ENCODE measurements around the gene GDPD5.
A peak's percentile ranks its signal among the peaks of the same experiment; 100 is the strongest.

Gene GDPD5

GRCh38 chr11:75445315-75445953 lies 80.3 kb downstream of the GDPD5 start:
- peak; percentile 65 to 71 for DNase-seq (ENCODE audit: low read depth in 2 of 2)

DNA sequence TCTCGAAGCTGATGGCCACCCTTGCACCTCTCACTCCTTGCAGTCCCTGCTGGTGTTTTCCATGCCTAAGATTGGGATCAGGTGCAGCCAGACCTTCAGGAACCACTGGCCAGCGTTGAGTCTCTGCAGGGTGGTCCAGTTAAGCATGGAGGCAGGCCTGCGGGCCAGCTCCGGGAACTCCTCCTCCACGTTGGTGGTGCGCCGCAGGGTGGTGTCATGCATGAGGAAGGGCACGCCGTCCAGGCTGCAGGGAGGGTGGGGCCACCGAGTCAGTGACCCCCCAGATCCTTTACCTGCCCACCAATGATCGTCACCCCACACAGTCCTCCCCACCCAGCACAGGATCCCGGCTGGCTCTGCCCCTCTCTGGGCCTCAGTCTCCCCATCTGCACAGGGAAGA lies 82.7 kb downstream of the GDPD5 start:
- no peak for DNase-seq (ENCODE audit: low read depth in 2 of 2)

- no peak for DNase-seq (ENCODE audit: low read depth in 2 of 2)
These were observed 83.4 kb downstream of the GDPD5 start for GRCh38 chr11:75442161-75442885.

GRCh38 chr11:75441804-75442132 lies 84.0 kb downstream of the GDPD5 start:
- no peak for DNase-seq (ENCODE audit: low read depth in 2 of 2)

- DNase-seq (ENCODE audit: low read depth in 2 of 2) = no peak
These were observed 84.6 kb downstream of the GDPD5 start for GRCh38 chr11:75440960-75441803.

- DNase-seq (ENCODE audit: low read depth in 2 of 2) = no peak
These were observed 86.1 kb downstream of the GDPD5 start for GRCh38 chr11:75439495-75440120.

GRCh38 chr11:75439026-75439425 lies 86.7 kb downstream of the GDPD5 start:
- no peak for DNase-seq (ENCODE audit: low read depth in 2 of 2)

DNA sequence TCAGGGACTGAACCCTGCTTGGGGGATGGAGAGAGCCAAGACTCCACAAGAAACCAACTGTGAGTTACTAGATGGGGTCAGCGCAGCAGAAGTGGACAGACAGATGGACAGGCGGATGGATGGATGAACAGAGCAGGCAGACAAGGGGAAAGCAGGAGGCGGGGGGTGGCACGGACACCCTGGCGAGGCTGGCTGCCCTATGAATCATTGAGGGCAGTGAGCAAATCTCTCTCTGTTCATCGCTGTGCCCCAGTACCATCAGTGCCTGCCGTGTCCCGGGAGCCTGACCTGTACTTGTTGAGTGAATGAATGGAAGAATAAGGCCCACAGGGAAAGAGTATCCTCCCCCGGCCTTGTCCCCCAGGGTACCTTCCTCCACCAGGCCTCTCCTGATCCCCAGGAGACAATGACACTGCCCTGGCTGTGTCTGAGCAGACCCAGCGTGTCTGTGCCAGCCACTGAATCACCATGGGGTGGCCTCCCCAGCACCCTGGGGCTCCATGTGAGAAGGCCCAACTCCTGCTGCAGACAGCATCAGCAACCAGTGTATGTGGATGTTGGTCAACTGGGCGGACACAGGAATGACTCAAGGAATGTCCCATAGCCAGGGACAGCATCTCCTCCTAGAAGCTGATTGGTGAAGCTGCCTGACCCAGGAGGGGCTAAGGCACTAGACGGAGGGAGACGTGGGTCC lies 87.6 kb downstream of the GDPD5 start:
- DNase-seq (ENCODE audit: low read depth in 2 of 2) = no peak

- DNase-seq (ENCODE audit: low read depth in 2 of 2) = no peak
These were observed 88.9 kb downstream of the GDPD5 start for GRCh38 chr11:75436806-75437205.

DNA sequence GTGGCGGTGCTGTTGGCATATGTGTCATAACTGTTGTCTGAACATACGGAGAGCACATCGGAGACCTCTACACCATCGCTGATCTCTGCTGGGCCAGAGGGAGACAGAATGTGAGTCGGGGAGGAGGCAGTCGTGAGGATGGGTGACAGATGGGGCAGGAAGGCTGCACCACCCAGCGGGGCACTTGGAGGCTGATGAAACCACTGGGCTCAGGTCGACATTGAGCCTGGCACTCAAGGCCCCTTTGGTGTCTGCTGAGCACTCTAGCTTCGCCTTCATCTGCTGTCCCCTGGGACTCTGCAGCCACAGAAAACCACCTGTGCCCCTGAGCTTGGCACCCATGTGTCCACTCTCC lies 90.2 kb downstream of the GDPD5 start:
- DNase-seq (ENCODE audit: low read depth in 2 of 2) = no peak

- DNase-seq (ENCODE audit: low read depth in 2 of 2) = no peak
These were observed 90.7 kb downstream of the GDPD5 start for GRCh38 chr11:75434886-75435570.

GRCh38 chr11:75434051-75434450 lies 91.7 kb downstream of the GDPD5 start:
- no peak for DNase-seq (ENCODE audit: low read depth in 2 of 2)

GRCh38 chr11:75433443-75433842 lies 92.3 kb downstream of the GDPD5 start:
- DNase-seq (ENCODE audit: low read depth in 2 of 2) = no peak

- DNase-seq (ENCODE audit: low read depth in 2 of 2) = no peak
These were observed 92.8 kb downstream of the GDPD5 start, which contains the start of gene KLHL35 for GRCh38 chr11:75432911-75433321. KLHL35 (minus strand) TSS chr11:75433203; CDS start chr11:75430629, 2,574 bp downstream.

DNA sequence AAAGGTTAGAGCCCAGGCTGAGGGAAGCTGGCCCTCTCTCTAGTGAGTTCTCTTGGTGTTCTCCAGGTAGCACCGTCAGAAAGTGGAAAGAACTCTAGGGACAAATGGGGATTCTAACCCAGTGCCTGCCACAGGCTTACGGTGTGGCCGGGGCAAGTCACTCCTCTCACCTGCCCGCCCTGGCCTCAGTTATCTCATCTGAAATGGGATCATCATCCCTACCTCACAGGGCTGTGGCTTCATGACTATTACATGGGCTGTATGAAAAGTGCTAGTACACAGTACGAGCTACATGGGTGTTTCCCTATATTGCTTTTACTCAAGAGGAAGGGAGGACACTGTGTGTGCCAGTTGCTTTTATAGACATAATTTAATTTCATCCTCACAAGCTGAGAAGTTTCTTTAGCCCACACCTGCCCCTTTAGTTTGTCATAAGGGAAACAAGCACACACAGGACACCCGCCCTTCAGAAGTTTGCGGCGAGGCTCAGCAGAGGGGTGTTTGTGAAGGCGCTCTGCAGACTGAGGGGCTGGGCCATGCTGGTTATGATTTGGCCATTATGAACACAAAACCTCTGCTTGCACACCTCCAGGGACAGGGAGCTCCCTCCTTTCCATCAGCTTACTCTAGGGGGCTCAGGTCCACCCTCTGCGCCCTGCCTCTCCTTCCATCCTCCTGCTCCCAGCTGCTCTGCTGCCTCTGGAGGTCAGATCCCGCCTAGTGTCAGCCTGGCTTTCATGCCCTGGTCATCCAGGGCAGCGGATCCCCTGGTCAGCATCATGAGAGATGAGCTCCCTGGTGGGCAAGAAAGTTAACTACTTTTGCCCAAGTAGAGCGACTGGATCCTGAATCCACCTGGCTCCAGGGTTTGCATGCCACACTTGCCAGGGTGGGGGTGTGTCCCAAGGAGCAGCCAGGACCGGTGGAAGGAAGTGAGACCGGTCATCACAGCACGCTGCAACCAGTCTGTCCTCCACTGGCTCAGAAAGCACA lies 93.9 kb downstream of the GDPD5 start:
- no peak for DNase-seq (ENCODE audit: low read depth in 2 of 2)

GRCh38 chr11:75430714-75431532 lies 94.8 kb downstream of the GDPD5 start:
- no peak for DNase-seq (ENCODE audit: low read depth in 2 of 2)

- DNase-seq (ENCODE audit: low read depth in 2 of 2) = peak; percentile 42 to 47
These were observed 95.6 kb downstream of the GDPD5 start for GRCh38 chr11:75429902-75430713.

GRCh38 chr11:75429641-75429901 lies 96.2 kb downstream of the GDPD5 start:
- DNase-seq (ENCODE audit: low read depth in 2 of 2) = no peak
